Hindlimb muscle (tissue), 1 donor: ENCODE measurements around the gene WNK4. TPM values are rescaled to one million over a fixed set of nuclear protein-coding genes. Genes with fewer than 3 reads are reported as not detected.

Experiments
- DNase-seq: peaks from one replicate; pipeline ENCODE4 v3.0.0-alpha.2; 2013
- polyA plus RNA-seq: library from polyadenylated mRNA; unstranded; fragments of 120-200 nt; gene quantifications from one replicate; pipeline ENCODE4 v1.2.1, GENCODE V29; 2013; ENCODE audit not compliant: insufficient read length

The WNK4 gene
- polyA plus RNA-seq, 1 donor = 0.19 TPM

DNA sequence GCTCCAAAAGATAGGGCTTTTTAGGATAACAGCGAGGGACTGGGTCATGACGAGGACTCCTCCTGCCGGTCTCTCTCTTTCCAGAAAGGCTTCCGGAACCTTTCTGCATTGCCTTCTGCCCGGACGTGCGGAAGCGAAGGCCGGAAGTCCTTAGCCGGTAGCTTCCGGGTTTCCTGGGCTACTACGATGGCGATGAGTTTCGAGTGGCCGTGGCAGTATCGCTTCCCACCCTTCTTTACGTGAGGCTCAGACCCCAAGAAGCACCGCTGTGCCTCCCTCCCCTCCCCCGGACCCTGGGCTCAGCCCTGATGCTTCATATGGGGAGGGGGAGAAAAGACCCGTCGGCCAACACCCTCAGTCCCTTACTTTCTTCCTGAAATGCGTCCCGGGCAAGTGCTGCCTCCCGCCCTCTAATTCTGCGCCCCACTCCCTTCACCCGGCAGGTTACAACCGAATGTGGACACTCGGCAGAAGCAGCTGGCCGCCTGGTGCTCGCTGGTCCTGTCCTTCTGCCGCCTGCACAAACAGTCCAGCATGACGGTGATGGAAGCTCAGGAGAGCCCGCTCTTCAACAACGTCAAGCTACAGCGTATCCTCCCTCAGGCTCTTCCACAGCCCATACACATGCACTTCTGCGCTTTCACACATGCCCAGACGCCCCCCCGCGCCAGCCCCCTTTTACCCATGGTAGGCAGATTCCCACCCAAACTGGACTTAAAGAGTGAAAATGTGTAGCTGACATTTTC, 6.9 kb upstream of the WNK4 start, which contains the start of gene VPS25:
VPS25 (plus strand) TSS at position 160 of the 746 bp plus-strand sequence; CDS start at position 187, 27 bp downstream.
- DNase-seq = peak; percentile 84

DNA sequence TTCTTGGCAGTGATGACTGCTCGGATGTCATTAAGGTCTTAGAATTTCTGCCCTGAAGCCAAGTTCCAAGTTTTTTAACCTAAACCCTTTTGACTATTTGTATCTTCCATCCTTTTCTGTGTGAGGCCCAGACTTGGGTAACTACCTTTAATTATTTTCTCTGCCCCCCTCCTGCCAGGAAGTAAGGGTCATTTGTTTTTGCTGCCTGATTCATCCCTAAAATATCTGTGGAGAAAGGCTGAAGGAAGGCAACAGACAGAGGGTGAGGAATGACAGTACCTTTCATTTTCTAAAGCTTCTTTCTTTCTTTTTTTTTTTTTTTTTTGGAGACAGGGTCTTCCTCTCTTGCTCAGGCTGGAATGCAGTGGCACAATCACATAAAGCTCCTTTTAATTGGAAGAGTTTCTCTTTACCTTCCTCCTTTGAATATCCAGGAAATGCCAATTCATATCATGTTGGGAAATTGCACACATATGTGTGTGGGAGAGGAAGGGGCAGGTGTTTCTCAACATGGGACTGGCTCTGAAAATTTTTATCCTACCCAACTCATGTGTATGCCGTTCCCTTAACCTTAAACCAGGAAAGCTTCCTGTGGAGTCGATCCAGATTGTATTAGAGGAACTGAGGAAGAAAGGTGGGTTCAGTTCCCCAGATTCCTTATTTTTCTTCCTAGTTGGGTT, 6.2 kb upstream of the WNK4 start:
- no peak for DNase-seq

DNA sequence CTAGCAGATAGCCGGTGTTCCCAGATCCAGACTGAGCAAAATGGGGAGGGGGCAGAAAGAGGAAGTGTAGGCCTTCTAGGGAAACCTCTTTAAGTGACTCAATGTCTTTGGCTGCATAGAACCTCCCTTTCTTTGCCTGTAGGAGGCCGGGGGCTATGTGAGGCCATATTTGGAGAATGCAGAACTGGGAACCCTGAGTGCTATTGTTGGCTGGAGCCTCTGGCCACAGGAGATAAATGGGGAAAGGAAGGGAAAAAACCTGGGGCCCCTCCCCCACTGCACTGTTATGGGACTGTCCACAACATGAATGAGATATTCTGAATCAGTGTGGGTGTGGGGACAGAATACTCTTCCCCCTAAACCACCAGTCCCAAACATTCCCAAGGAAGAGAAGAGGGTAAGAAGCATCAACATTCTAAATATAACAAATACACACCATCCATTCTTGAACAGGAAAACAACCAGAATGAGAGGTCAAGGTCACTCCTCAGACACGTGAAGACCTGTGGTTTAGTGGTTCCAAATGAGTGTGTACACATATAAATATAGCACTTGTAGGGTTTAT, 4.8 kb upstream of the WNK4 start:
- no peak for DNase-seq

DNA sequence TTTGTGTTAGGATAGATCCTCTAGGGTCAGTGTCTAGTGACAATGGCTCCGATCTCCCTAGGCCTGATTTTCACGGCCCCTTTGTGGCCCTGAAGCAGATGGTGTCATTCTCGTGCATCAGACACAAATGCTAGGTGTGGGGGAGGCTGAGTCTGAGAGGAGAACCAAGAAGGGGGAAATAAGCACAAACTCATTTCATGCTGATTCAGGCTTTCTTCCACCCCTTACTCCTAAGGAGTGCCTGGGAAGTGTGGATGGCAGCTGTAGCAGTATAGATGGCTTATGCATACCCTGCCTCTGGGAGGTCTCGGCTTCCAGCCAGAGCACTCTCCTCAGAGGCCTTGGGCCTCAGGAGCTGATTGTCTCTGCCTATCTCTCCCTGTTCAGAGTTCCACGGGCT, 1.8 kb upstream of the WNK4 start:
- DNase-seq = no peak

DNA sequence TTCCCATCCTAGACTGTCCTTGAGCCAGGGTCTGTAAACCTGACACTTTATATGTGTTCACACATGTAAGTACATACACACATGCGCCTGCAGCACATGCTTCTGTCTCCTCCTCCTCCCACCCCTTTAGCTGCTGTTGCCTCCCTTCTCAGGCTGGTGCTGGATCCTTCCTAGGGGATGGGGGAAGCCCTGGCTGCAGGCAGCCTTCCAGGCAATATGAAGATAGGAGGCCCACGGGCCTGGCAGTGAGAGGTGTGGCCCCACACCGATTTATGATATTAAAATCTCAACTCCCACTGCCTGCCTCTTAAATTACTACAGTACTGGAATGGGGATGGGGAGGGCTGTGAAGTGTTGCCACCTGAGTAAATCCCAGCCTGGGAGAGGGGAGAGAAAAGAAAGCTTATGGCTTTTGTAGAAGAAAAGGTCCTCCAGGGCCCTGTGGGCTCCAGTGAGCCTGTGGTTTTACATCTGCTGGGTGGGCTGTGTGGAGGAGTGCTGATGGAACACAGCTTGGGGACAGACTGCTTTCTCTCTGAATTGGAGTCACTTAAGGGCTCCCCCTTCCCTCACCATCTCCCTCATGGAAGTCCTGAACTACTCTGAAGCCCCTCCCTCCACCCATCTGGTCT, 990 bp upstream of the WNK4 start:
- DNase-seq = no peak

DNA sequence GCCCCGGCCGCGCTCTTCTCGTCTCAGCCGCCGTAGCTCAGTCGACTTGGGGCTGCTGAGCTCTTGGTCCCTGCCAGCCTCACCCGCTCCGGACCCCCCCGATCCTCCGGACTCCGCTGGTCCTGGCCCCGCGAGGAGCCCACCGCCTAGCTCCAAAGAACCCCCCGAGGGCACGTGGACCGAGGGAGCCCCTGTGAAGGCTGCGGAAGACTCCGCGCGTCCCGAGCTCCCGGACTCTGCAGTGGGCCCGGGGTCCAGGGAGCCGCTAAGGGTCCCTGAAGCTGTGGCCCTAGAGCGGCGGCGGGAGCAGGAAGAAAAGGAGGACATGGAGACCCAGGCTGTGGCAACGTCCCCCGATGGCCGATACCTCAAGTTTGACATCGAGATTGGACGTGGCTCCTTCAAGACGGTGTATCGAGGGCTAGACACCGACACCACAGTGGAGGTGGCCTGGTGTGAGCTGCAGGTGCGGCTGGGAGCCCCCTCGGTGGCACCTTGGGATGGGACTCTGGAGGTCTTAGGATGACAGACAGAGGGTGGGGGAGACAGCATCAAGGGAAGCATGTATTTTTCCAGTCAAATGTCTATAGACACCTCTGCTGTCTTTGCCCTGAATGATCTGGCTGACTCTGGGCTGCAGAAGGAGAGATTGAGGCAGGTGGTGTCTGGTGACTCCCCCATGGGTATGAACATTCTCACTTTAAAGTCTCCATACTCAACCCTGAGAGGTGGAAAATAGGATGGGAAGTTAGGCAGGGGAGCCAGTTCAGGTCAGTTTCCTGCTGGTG, 635 bp downstream of the WNK4 start:
- DNase-seq = no peak

DNA sequence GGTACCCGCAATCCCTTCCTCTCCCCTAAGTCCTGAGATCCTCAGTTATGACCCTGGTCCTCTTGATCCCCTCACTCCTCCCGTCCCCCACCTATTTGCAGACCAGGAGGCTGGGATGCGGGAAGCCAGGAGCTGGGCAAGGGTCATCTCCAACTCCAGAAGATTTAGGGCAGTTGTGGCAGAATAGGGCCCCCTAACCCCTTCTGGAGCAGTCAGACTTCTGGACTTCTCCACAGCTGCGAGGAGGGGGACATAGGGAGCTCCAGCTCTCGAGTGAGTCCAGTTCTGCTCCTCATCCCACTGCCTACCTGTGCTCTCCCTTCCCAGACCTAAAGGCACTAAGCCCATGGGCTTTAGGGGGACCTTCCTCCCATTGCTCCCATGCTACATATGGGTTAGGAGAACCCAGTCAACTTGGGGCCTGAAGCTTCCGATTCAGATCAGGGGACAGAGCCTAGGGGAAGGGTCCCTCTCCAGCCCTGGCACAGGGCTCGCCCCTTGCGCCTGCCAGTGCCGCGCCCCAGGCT, 1.3 kb downstream of the WNK4 start:
- no peak for DNase-seq

DNA sequence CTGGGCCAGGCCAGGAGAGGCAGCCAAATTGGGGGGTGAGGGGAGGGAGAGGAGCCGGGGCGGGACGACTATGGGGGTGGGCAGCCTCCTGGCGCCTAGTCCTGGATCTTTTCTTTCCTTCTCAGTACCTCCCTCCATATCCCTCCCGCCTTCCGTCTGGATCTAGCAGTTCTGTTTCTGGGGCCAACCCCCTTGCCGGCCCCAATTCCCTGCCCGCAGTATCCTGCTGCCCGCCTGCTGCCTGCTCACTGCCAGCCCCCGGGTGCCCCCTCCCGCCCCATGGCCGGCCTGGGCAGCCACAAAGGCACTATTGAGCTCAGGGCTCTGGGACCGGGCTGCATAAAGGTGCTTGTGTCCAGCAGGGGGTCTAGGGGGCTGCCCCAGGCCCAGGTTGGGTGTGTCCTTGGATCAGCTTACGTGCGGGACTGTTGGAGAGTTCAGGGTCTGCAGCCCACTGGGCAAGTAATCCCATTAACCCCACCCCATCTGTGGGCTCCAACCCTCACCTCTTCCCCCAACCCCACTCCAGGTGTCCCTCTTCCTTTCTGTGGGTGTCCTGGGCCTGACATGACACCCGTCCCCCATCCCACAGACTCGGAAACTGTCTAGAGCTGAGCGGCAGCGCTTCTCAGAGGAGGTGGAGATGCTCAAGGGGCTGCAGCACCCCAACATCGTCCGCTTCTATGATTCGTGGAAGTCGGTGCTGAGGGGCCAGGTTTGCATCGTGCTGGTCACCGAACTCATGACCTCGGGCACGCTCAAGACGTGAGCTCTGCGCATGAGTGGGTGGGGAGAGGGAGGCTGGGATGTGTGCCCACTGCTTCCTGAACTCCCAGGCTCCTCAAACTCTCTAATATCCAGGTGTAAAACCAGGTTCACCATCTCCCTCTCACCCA, 2.0 kb downstream of the WNK4 start:
- DNase-seq = no peak

DNA sequence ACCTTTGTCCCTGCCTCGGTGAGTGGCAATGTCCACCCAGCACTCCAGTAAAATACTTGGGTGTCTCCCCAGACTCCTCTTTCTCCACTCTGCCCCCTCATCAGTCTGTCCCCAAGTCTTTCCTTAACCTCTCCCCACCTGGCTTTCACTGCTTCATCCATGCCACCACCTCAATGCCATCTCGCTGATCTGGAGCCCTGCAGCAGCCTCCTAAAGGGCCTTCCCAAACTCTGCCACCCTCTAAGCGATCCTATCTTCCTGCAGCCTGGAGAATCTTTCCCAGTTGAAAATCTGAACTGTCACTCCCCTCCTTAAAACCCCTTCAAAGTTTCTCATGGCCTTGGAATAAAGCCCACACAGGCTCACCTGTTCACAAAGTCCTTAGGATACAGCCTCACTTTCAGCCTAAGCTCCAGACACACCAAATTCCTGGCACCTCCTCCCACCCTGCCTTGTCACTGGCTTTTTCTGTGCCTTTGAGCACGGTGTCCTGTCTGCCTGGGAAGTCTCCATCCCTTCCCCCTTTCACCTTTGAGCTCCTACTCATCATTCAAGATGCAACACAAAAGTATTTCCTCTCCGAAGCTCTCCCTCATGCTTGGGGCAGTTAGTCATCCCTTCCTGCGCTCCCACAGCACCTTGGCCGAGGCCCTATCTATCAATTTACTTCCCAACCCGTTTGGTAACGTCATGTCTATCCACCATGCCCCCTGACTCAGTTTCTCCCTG, 2.8 kb downstream of the WNK4 start:
- no peak for DNase-seq

DNA sequence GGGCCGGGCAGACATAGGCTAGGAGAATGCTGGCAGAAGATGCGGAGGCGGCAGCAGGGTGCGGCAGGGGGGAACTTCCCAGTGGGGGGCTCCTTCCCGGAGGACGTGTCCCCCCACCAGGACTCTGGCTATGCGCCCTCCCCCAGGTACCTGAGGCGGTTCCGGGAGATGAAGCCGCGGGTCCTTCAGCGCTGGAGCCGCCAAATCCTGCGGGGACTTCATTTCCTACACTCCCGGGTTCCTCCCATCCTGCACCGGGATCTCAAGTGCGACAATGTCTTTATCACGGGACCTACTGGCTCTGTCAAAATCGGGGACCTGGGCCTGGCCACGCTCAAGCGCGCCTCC, 3.4 kb downstream of the WNK4 start:
- no peak for DNase-seq

DNA sequence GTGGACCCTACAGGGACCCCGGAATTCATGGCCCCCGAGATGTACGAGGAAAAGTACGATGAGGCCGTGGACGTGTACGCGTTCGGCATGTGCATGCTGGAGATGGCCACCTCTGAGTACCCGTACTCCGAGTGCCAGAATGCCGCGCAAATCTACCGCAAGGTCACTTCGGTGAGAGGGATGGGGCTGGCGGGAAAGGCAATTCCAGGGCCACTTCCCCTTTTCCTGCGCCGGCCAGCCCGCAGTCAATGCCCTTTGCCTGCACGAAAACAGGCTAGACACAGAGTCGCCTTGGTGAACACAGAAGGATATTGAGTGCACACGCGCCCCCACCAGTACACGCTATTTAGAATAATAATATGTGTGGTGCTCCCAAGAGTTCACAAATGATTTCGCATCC, 4.0 kb downstream of the WNK4 start:
- no peak for DNase-seq

DNA sequence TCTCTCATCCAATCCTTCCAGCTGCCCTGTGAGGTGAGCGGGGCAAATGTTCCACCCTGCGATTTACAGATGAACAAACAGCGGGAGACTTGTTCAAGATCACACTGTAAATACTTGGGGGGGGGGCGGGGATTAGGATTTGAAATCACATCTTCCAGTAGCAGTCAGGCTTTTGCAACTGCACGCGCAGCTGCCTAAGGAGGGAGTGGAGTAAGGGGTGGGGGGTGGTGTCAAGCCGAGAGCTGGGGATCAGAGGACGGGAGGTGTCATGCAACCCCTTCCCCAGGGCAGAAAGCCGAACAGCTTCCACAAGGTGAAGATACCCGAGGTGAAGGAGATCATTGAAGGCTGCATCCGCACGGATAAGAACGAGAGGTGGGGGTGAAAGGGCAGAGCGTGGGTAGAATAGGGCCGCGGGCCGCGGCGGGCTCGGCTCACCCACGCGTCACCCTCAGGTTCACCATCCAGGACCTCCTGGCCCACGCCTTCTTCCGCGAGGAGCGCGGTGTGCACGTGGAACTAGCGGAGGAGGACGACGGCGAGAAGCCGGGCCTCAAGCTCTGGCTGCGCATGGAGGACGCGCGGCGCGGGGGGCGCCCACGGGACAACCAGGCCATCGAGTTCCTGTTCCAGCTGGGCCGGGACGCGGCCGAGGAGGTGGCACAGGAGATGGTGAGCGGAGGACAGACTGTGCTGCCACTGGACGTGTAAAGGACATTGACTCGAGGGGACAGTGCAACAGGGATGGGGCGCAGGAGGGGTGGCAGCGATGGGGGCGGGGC, 4.6 kb downstream of the WNK4 start:
- DNase-seq = no peak

DNA sequence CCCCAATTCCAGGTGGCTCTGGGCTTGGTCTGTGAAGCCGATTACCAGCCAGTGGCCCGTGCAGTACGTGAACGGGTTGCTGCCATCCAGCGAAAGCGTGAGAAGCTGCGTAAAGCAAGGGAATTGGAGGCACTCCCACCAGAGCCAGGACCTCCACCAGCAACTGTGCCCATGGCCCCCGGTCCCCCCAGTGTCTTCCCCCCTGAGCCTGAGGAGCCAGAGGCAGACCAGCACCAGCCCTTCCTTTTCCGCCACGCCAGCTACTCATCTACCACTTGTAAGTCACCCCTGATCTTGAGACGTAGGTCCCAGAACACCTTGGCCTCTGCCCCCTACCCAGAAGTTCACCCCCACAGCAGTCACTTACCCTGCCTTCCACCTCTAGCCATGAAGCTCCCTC, 6.9 kb downstream of the WNK4 start:
- DNase-seq = no peak

DNA sequence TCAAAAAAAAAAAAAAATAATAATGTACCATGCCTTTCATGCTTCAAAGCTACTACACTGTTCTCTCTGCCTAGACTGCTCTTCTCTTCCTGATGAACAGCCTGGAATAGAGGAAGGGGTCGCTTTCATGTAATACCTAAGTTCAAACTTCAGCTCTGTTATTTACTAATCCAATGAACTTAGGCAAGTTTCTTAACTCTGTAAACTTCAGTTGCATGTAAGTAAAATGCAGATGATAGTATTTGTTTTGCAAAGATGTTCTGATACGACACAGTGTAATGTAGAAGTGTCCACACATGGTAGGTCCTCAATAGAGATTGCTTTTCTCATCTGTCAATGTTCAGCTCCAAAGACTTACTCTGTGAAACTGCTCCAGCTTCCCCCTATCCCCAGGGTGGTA, 11.5 kb downstream of the WNK4 start:
- no peak for DNase-seq

DNA sequence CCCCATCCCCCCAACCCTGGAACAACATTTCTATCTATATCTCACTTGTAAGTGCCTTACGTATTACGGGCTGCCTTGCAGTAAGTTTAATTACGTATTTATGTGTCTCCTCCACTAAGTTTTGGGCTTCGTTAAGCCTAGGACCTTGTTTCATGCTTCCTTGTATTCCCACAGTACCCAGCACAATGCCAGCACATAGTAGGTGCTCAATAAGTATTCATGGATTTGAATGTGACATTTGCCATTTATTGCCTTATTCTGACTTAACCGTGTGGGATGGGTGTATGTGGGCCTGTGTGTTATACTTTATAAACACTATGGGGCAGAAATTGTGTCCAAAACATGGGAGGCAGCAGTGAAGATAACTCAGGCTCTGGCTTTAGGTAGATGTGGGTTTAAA, 12.1 kb downstream of the WNK4 start:
- DNase-seq = no peak

DNA sequence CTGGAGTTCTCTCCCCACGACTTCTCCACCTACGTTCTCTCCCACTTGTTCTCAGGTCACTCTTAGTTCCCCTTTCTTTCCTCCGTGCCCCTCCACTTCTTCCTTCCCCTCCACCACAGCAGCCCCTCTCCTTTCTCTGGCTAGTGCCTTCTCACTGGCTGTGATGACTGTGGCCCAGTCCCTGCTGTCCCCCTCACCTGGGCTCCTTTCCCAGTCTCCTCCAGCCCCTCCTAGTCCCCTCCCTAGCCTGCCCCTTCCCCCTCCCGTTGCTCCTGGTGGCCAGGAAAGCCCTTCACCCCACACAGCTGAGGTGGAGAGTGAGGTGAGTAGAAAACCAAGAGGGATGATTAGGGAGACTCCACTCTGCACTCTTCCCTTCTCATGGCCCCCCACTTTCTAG, 14.7 kb downstream of the WNK4 start:
- no peak for DNase-seq

DNA sequence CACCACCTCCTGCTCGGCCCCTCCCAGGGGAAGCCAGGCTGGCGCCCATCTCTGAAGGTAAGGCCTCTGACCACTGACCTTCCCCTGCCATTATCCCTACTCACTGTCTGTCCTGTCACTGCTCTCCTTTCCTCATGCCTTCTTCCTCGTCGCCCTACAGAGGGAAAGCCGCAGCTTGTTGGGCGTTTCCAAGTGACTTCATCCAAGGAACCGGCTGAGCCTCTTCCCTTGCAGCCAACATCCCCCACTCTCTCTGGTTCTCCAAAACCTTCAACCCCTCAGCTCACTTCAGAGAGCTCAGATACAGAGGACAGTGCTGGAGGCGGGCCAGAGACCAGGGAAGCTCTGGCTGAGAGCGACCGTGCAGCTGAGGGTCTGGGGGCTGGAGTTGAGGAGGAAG, 15.1 kb downstream of the WNK4 start:
- no peak for DNase-seq

DNA sequence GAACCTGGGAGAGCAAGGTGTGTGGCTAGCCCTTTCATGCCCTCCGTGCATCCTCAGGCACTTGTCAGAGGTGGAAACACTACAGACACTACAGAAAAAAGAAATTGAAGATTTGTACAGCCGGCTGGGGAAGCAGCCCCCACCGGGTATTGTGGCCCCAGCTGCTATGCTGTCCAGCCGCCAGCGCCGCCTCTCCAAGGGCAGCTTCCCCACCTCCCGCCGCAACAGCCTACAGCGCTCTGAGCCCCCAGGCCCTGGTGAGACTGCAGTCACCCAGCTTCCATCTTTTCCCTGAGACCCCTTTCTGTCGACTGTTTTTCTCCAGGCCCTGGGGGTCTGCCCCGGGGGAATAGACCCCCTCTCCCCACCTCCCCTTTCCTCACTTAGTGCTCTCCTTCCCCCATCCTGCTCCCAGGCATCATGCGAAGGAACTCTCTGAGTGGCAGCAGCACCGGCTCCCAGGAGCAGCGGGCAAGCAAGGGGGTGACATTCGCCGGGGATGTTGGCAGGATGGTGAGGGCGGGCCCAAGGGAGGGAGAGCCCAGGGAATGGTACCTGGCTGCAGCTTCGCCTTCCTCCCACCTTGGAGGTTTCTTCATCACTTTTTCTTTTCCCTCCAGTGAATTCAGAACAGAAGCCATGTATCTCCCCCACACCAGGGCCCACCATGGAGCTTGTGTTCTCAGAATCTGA, 15.8 kb downstream of the WNK4 start:
- DNase-seq = no peak
